ENCODE data around the gene EPHA2.

DNA sequence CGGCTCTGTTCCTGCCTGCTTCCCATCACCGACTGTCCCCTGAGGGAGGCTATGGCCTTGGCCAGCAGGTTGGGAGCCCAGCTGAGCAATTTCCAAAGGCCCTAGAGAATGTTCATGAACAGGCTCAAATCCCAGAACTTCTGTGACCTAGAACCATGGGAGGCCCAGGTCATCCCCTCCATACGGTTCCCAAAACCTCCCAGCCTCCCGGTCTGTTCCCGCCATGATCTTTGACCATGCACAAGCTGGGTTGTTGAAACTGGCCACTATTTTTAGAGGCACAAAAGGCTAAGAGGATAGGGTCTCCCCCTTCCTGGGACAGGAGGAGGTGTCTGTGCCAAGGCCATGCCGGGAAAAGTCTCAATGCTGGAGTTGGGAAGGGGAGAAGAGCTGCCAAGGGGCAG is 27.5 kb downstream of the EPHA2 start:
- TF ChIP-seq FOXP2 (optimal IDR thresholded peaks at IDR 0.05; ENCODE audit: borderline replicate concordance, extremely low read depth, extremely low read length, insufficient read depth) (no peak), SIN3A (IDR thresholded peaks at IDR 0.05; ENCODE audit: borderline replicate concordance, insufficient read depth, low read length) (no peak)

Data from PFSK-1 (cell line).